ENCODE data around the gene YPEL2.

DNA sequence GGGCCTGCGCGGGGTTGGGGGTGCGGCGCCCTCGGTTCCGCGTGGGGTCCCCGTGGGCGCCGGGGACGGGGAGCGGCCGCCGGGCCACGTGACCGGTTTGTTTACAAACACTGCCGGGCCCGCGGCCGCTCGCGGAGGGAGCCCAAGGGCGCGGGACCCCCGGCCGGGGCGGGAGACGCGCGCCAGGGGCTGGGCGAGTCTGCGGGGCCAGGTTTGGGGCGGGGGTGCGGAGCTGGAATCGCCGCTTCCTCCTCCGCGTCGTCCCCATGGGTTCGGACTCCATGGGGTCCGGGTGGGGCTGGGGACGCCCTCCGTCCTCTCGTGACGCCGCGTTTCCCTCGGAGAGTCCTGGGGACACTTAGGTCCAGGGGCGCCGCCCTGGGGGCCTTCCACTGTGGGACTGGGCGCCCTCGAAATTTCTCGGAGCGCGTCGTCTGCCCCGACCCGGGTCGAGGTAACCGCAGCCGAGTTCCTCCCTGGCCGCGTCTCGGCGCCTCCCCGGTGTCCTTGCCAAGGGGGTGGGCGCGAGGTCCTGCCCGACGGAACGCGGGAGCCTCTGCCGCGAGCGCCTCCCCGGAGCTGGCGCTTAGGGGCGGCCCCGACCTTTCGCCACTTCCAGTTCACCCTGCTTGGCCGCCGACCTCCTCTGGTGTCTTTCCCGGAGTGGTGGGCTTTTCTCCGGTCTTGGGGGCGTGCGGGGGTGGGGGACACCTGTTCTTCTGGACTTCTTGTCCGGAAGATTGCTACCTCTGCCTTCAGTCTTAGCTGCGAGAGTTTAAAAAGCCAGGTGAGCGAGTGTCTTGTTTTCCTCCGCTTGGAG is 684 bp downstream of the YPEL2 start:
- TF ChIP-seq REST (IDR thresholded peaks at IDR 0.05; ENCODE audit: low read depth) (no peak), CBX3 (IDR thresholded peaks at IDR 0.05; ENCODE audit: low read depth) (no peak), YY1 (IDR thresholded peaks at IDR 0.05; ENCODE audit: extremely low read depth, insufficient replicate concordance, low read depth, low read length) (no peak), POLR2AphosphoS5 (IDR thresholded peaks at IDR 0.05; ENCODE audit: low read depth, low read length) (no peak)
- TF ChIP-seq, protein P1, sequence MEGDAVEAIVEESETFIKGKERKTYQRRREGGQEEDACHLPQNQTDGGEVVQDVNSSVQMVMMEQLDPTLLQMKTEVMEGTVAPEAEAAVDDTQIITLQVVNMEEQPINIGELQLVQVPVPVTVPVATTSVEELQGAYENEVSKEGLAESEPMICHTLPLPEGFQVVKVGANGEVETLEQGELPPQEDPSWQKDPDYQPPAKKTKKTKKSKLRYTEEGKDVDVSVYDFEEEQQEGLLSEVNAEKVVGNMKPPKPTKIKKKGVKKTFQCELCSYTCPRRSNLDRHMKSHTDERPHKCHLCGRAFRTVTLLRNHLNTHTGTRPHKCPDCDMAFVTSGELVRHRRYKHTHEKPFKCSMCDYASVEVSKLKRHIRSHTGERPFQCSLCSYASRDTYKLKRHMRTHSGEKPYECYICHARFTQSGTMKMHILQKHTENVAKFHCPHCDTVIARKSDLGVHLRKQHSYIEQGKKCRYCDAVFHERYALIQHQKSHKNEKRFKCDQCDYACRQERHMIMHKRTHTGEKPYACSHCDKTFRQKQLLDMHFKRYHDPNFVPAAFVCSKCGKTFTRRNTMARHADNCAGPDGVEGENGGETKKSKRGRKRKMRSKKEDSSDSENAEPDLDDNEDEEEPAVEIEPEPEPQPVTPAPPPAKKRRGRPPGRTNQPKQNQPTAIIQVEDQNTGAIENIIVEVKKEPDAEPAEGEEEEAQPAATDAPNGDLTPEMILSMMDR (IDR thresholded peaks at IDR 0.05 in 2 of 3, conservative IDR thresholded peaks at IDR 0.05 in 1 of 3; ENCODE audit: borderline replicate concordance in 1 of 3, insufficient read depth in 1 of 3, low read depth in 2 of 3, low read length in 2 of 3), result no peak

All from HCT116 (cell line).